Measurements from ENCODE around the gene PRSS27.
"Not testable (repeated sequence)": the region's sequence is repeated elsewhere in the genome, so short reads cannot be mapped to it uniquely, and the experiment has no call there.

PRSS27 gene

DNA sequence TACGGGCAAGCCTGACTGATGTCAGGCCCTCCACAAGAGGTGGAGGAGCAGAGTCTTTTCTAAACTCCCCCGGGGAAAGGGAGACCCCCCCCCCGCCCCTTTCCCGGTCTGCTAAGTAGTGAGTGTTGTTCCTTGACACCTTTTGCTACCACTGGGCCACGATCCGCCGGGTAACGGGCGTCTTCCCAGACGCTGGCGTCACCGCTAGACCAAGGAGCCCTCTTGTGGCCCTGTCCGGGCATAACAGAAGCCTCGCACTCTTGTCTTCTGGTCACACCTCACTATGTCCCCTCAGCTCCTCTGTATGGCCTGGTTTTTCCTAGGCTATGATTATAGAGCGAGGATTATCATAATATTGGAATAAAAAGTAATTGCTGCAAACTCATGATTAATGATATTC is 50.0 kb downstream of the PRSS27 start:
- not testable (repeated sequence) for H3K4me3 ChIP-seq (ENCODE audit: low read depth, low read length); DNase-seq (ENCODE audit: low read depth)
- TF ChIP-seq, protein P1, sequence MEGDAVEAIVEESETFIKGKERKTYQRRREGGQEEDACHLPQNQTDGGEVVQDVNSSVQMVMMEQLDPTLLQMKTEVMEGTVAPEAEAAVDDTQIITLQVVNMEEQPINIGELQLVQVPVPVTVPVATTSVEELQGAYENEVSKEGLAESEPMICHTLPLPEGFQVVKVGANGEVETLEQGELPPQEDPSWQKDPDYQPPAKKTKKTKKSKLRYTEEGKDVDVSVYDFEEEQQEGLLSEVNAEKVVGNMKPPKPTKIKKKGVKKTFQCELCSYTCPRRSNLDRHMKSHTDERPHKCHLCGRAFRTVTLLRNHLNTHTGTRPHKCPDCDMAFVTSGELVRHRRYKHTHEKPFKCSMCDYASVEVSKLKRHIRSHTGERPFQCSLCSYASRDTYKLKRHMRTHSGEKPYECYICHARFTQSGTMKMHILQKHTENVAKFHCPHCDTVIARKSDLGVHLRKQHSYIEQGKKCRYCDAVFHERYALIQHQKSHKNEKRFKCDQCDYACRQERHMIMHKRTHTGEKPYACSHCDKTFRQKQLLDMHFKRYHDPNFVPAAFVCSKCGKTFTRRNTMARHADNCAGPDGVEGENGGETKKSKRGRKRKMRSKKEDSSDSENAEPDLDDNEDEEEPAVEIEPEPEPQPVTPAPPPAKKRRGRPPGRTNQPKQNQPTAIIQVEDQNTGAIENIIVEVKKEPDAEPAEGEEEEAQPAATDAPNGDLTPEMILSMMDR (IDR thresholded peaks at IDR 0.05; ENCODE audit: control insufficient read depth, extremely low read depth, insufficient read depth): peak; percentile 59

DNA sequence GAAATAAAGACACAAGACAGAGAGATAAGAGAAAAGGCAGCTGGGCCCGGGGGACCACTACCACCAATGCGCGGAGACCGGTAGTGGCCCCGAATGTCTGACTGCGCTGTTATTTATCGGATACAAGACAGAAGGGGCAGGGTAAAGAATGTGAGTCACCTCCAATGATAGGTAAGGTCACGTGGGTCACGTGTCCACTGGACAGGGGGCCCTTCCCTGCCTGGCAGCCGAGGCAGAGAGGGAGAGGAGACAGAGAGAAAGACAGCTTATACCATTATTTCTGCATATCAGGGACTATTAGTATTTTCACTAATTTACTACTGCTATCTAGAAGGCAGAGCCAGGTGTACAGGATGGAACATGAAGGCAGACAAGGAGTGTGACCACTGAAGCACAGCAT is 50.4 kb downstream of the PRSS27 start:
- not testable (repeated sequence) for DNase-seq (ENCODE audit: low read depth); H3K4me3 ChIP-seq (ENCODE audit: low read depth, low read length)

DNA sequence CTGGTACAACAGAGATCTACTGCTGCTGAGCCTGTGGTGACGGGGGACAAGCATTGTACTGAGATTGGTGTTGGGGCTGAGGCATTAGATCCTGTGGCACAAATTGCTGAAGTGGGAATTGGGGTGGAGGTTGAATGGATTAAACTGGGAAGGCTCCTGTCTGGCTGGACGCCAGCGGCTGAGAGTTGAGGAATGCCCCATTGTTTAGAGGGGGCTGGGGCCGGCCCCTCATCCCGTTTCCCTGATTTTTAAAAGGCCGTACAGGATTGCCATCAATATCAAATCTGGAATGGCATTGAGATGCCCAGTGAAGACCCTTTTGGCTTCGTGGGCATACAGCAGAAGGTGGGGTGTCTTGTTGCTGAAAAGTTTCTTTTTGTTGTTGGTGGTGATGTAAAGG is 53.4 kb downstream of the PRSS27 start:
- not testable (repeated sequence) for DNase-seq (ENCODE audit: low read depth); H3K4me3 ChIP-seq (ENCODE audit: low read depth, low read length)

DNA sequence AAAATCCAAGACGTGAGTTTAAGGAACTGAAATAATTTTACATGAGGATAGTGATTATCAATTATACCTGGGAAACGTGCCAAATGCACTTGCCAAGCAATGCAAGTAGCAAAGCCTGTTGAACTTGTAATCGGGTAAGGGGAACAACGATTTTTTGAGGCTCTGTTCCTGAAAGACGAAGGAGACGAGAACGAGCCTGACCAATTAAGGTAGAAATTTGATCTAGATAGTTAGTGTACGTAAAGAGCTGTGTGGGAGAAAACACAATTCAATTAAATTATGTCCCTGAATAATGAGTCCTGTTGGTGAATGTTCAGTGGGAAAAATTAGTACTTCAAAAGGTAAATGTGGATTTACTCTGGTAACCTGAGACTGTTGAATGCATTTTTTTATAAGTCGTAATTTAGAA is 55.4 kb downstream of the PRSS27 start:
- peak overlapping the region; percentile 26; the same call in 1 of the 2 replicates for H3K4me3 ChIP-seq (ENCODE audit: low read depth, low read length)
- TF ChIP-seq, protein P1 (IDR thresholded peaks at IDR 0.05; ENCODE audit: control insufficient read depth, extremely low read depth, insufficient read depth): no peak
- DNase-seq (ENCODE audit: low read depth): peak; percentile 58

DNA sequence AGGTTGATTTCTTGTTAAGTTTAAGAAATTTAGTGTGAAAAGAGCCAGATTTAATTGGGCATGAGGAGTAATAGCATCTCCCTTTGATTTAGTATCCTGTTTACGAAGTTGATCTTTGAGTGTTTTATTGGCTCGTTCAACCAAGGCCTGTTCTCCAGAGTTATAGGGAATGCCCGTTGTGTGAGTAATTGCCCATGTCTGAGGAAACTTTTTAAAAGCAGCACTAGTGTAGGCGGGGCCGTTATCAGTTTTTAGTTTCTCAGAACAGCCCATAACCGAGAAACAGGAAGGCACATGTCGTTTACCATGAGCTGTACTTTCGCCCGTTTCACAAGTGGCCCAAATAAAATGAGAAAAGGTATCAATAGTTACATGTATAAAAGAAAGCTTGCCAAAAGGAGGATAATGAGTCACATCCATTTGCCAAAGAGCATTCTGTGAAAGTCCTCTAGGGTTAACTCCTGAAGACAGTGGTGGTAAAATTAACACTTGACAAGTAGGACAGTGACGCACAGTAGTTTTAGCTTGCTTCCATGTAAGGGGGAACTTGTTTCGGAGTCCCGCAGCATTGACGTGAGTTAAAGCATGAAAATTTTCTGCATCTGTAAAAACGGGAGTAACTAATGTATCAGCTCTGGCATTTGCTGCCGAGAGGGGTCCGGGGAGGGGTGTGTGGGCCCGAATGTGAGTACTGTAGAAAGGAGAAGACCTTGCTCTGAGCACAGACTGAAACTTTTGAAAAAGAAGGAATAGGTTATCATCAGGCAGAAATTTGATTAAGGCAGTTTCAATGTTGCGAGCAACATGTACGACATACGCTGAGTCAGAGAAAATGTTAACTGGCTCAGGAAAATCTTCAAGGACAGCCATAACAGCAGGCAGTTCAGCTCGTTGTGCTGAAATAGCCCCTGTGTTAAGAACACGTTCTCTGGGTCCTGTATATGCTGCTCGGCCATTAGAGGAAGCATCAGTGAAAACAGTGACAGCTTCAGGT is 56.2 kb downstream of the PRSS27 start:
- TF ChIP-seq, protein P1 (IDR thresholded peaks at IDR 0.05; ENCODE audit: control insufficient read depth, extremely low read depth, insufficient read depth): no peak
- DNase-seq (ENCODE audit: low read depth): no peak

More for the DNA sequence above, 56.2 kb downstream of the PRSS27 start:
- peak overlapping the region; percentile 26; the same call in 1 of the 2 replicates for H3K4me3 ChIP-seq (ENCODE audit: low read depth, low read length)
